ENCODE results near the gene PLCH1.

PLCH1 gene, protein sequence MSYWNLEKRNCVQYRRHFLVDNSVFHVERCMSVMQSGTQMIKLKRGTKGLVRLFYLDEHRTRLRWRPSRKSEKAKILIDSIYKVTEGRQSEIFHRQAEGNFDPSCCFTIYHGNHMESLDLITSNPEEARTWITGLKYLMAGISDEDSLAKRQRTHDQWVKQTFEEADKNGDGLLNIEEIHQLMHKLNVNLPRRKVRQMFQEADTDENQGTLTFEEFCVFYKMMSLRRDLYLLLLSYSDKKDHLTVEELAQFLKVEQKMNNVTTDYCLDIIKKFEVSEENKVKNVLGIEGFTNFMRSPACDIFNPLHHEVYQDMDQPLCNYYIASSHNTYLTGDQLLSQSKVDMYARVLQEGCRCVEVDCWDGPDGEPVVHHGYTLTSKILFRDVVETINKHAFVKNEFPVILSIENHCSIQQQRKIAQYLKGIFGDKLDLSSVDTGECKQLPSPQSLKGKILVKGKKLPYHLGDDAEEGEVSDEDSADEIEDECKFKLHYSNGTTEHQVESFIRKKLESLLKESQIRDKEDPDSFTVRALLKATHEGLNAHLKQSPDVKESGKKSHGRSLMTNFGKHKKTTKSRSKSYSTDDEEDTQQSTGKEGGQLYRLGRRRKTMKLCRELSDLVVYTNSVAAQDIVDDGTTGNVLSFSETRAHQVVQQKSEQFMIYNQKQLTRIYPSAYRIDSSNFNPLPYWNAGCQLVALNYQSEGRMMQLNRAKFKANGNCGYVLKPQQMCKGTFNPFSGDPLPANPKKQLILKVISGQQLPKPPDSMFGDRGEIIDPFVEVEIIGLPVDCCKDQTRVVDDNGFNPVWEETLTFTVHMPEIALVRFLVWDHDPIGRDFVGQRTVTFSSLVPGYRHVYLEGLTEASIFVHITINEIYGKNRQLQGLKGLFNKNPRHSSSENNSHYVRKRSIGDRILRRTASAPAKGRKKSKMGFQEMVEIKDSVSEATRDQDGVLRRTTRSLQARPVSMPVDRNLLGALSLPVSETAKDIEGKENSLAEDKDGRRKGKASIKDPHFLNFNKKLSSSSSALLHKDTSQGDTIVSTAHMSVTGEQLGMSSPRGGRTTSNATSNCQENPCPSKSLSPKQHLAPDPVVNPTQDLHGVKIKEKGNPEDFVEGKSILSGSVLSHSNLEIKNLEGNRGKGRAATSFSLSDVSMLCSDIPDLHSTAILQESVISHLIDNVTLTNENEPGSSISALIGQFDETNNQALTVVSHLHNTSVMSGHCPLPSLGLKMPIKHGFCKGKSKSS (N-terminal part only)

DNA sequence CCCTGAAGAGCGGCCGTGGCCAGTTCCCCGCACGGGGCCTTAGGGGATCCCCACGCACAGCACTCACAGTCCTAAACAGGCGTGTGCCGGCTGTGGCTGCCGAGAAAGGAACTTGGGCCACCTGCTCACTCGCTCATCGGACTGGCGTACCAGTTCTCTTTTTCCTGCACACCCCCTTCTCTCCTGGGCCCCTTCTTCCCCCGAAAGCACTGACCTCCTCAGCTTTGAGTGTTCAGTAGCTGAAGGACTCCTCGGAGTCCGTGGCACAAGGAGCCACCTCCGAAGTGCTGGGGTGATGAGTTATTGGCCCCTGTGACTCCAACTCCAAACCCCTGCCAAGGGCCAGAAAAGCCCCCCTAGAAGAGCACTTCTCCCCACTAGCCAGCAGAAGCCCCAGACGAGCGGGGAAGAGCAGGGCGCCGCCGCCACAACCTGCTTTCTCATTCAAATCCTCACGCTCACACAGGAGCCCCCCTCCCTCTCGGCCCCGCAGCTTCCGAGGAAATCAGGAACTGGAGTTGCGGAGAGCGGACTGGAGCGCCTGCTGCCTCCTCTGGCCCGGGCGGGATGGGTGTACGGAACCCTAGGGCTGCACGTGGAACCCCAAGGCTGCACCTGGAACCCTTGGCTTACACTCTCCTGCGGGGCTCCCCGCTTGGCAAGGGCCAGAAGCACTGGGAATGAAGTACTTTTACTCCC lies at the start of gene PLCH1:
Gene PLCH1 (minus strand): TSS at position 446 of the 699 bp plus-strand sequence. CDS start 40,847 bp downstream, outside the sequence.
- DNase-seq: peak; percentile 48
- ATAC-seq: peak; percentile 47

DNA sequence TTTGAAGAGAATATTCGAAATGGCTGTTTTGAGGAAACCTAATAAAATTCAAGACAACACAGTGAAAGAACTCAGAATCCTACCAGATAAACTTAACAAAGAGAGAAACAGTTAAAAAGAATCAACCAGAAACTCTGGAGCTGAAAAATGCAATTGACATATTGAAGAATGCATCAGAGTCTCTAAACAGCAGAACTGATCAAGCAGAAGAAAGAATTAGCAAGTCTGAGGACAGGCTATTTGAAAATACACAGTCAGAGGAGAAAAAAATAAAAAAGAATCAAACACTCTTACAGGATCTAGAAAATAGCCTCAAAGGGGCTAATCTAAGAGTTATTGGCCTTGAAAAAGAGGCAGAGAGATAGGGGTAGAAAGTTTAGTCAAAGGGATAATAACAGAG lies 47.7 kb upstream of the PLCH1 start:
- no peak for ATAC-seq
- no peak for DNase-seq

DNA sequence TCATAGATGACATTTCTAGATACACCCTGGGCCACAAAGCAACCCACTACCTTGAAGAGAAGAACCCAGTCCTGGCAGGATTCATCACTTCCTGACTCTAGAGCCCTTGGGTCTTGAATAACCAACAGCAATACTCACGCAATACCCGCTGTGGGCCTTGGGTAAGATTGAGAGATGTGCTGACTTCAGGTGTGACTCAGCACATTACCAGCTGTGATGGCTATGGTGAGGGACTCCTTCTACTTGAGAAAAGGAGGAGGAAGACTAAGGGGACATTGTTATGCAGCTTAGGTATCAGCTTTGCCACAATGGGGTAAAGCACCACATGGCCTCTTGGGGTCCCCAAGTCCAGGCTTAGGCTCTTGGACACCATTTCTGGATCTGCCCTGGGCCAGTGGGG lies 46.3 kb upstream of the PLCH1 start:
- ATAC-seq (no peak), DNase-seq (no peak)

DNA sequence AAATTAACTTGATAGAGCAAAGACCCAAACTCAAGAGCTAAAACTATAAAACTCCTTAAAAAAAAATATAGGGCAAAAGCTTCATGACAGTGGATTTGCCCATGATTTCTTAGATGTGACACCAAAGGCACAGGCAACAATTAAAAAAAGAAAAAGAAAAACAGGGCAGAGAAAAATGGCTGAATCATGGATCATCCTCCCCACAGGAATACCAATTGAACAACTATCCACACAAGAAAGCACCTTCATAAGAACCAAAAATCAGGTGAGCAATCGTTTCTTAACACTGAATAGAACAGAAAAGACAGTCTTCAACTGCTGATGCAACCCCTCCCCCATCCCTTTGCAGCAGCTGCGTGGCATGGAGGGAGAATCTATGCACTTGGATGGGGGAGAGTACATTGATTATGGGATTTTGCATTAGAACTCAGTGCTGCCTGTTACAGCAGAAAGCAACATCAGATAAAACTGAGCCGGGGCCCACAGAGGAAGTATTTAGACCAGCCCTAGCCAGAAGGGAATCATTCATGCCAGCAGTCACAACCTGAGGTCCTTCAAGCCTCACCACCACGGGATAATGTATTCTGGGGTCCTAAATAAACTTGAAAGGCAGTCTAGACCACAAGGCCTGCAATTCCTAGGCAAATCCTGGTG lies 45.5 kb upstream of the PLCH1 start:
- ATAC-seq (no peak), DNase-seq (no peak)

DNA sequence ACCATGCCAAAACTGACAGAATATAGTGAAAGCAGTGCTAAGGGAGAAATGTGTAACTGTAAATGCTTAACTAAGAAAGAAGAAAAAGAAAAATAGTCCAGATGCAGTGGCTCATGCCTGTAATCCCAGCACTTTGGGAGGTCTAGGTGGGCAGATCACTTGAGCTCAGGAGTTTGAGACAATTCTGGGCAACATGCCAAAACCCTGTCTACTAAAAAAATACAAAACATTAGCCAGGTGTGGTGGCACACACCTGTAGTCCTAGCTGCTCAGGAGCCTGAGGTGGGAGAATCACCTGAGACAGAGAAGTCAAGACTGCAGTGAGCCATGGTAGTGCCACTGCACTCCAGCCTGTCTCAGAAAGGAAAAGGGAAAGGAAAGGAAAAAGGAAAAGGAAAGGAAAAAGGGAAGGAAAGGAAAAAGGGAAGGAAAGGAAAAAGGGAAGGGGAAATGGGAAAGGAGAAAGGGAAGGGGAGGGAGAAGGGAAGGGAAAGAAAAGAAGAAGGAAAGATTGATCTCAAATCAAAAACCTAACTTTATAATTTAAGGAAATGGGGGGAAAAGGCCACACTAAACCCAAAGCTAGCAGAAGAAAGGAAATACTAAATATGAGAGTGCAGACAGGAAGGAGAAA lies 40.9 kb upstream of the PLCH1 start:
- ATAC-seq (no peak), DNase-seq (no peak)

DNA sequence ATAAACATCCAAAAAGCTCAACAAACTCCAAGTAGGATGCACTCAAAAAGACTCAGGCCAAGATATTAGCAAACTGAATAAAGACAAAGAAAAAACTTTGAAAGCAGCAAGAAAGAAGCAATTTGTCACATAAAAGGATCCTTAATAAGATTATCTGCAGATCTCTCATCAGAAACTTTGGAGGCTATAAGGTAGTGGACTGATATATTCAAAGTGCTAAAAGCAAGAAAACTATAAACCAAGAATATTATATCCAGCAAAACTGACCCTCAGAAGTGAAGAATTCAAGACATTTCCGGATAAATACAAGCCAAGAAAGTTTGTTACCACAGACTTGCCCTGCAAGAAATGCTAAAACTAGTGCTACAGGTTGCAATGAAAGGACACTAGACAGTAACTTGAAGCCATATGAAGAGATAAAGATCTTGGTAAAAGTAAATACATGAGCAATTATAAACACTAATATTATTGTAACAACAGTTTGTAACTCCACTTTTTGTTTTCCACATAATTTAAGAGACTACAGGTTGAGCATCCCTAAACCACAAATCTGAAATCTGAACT lies 37.6 kb upstream of the PLCH1 start:
- DNase-seq (no peak), ATAC-seq (no peak)

DNA sequence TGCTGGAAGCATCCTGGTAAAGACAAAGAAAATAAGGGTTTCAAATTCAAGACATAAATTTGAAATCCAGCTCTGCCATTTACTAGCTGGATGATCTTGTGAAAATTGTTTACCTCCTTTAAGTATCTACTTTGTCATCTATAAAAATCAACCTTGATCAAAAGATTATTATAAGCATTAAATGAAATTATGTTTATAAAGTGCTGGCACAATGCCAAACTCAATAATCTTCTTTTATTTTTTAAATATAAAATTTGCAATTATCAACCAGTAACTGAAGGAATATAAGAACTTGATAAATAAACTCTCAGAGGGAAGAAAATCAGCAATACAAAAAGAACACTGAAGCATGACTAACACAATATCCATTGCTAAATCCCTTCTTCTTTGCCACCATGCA lies 35.4 kb upstream of the PLCH1 start:
- ATAC-seq: no peak
- DNase-seq: no peak

DNA sequence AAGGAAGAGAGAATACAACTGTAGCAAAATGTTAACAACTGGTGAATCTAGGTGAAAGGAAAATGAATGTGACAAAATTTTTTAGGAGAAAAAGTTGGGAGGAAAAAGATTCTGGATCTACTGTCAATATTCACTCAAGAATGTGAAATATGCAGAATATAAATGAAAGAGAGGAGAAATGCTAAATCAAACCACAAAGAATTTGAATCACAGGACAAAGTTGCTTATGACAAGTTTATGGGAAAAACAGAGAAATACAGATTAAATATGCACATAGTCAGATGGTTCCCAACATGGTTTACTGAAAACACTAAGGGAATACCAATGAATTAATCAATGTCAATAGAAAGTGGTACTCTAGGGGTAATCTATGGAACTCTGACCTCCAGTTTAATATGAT lies 33.6 kb upstream of the PLCH1 start:
- no peak for ATAC-seq
- no peak for DNase-seq

DNA sequence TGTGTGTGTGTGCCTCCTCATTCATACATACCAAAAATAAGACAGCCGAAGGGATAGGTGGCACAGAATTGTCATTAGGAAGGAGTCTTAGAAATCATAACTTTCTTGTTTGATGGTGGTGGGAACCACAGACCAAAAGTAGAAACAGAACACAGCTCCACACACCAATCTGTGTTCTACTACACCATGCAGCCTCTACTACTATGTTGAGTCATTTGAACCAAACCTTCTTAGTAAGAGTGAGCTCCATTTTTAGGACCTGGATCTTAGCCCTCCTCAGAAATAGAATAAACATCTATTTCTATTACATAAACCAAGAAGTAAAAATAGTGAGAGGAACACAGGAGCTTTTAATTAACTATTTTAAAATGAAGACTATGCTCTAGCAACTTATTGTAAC lies 27.9 kb upstream of the PLCH1 start:
- ATAC-seq: no peak
- DNase-seq: no peak

DNA sequence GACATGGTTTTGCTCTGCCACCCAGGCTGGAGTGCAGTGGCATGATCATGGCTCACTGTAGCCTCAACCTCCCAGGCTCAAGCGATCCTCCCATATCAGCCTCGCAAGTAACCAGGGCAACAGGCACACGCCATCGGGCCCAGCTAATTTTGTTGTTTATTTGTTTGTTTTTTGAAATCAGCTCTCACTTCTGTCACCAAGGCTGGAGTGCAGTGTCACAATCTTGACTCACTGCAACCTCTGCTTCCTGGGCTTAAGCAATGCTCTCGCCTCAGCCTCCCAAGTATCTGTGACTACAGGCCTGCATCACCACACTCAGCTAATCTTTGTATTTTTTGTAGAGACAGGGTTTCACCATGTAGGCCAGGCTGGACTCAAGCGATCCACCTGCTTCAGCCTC lies 26.3 kb upstream of the PLCH1 start:
- no peak for ATAC-seq
- DNase-seq: no peak

DNA sequence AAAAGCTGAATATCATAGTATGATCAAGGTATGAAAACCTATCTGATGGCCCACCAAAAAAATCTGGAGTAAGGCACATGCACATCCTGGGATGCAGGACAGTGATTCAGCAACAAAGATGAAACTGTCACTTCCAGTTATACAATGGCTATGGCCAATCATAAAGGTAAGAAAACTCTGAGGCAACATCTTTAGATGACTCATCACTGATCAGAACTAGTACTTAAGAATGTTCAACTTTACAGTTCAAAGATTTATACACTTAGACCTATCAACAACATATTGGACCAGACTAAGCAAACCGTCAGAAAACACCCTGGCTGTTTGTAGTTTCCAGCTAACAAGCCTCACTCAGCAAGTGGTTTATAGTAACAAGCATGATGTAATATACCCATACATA lies 21.3 kb upstream of the PLCH1 start:
- ATAC-seq (no peak), DNase-seq (no peak)

DNA sequence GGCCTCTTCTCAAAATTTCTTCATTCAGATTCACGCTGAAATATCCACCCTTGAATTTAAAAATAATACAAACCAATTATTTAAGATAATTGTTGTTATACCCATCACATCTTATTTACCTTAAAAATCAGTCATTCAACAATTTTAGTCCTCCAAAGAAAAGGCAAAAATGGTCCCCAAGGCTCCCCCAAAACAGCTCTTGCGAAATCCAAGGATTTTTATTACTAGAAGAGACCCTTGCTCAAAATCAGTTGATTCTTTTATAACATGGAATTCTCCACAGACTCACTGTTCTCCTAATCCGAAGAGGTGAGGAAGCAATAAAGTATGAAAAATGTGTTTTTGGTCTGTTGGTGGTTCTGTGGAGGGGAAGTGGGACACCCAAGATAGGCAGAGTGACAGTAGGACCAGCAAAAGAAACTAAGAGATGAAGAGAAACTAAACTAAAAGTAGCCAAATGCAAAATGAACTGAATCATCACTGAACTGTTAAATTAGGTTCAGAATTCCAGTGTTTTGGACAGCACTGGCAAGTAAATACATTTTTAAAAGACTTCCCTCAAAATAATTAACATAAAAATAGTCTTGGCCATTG lies 19.1 kb upstream of the PLCH1 start:
- ATAC-seq (no peak), DNase-seq (no peak)

DNA sequence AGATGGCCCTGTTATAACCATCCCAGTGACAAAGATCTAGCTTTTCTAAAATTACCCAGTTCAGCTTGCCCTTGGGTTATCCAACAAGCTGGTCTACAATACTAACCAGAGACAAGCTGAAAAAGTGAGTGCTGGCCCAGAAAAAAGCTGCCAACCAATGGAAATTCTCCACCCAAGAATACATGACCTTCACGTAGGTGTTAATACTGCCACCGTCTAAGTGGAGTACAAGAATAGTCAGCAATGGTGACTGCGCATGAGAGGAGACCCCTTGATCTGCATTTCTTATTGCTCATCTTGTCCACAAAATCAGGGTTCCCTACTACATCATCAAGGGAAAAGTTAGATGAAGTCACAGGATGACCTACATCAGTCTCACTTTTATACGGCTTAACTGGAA lies 15.8 kb upstream of the PLCH1 start:
- DNase-seq (no peak), ATAC-seq (no peak)

DNA sequence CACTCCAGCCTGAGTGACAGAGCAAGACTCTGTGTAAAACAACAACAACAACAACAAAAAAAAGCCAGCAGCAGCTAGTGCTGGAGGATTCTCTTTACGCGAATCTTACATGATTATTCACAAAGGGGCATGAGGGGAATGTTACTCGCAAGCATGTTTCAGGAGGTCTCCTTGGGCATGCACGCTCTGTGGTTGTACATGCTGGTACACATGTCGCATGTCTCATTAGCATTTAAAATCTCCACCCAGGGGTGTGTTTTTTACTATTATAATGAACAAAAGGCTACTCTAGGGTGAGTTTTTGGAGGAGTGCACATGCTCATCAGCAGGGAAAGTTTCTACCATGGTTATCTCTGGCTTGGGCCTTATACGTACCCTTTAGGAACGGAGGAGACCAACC lies 12.7 kb upstream of the PLCH1 start:
- no peak for ATAC-seq

DNA sequence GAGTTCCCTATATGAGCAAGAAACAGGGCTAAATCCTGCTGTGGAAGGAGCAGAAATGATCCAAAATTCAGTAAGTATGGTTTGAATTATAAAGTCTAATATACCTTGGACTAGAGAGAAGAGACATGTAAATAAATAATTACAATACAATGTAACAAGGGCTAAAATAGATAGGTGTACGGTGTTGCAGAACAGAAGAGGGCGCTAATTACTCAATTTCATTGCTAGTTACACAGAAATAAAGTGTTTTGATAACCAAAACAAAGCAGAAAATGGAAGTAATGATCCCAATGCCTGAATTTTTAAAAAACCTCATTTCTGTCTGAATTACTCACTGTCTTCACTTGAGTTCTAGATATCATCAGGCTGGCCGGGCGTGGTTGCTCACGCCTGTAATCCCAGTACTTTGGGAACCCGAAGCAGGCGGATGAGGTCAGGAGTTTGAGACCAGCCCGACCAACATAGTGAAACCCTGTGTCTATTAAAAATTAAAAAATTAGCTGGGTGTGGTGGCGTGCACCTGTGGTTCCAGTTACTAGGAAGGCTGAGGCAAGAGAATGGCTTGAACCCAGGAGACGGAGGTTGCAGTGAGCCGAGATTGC lies 8.3 kb upstream of the PLCH1 start:
- DNase-seq: no peak
- ATAC-seq: no peak

More for the DNA sequence above, 12.7 kb upstream of the PLCH1 start:
- DNase-seq: no peak

DNA sequence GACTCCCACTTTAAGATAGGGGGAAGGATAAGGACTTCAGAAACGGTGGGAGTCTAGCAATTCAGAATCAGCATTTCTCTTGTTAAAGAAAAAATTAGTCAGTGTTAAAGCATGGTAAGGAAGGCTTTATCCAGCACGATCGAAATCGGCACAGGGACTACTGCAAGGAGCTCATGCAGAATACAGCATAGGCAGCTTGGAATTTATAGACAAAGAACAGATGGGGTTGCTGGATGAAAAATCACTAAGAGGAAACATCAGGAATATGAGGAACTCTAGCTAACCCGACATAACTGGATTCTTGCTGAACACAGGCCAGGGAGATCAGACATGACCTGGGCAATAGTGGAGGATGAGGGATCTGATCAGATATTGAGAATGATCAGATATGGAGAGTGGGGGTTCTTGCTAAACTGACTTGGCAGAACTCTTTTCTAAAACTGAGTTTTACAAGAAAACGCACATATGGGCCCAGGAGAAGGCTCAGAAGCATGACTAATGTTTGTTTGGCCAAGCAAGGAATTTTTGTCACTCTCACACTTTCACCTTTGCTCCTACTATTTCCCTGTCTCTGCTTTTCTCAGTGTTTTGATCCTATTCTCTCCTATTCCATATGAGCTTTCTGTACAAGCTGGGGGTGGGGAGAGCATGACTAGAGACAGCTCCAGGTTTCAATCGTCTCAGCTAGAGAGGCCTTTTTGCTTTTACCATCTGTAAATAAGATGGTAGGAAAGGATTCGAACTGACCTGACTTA lies 3.9 kb upstream of the PLCH1 start:
- ATAC-seq (no peak), DNase-seq (no peak)

DNA sequence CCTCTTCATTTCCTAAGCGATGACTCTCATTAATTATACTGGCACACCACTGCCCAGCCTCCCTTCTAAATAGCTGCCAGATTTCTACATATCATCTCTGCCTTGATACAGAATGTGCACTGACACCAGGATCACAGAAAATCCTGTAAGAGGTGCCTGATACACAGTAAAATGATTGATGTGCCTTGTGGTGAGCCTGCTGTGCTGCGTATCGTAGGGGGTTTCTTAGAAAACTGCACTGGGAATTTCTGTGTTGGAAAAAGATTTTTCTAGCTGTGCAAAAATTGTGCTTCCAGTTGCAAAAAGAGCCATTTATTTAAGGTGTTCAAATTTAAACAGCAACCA lies 3.0 kb upstream of the PLCH1 start:
- ATAC-seq (no peak), DNase-seq (no peak)

DNA sequence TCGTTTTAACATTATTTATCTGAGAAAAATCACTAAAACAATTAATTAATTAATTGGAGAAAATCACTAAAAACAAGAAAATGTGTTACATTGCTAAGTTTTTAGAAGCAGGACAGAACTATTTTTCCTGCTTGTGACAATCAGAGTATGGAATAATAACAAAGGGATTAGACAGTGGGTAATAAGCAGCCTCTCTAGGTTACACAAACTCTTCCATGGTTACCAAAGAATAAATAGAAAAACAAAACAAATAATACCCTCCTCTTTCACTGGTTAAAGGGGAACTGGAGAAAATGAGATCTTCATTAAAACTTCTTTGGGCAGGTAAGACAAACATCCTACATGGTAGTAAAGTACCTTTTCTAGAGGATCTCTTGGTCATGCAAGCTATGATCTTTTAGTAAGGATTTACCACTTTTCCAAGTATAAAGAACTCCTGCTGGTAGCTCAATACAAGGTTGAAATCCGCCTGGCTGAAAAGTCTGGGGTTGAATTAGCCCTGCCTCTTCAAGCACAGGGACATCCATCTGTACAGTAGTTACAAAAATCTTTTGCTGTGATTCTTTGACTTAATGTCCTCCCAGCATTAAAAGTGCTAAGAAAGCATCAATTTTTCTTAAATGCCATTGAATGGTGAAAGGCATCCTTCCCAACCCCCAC lies 2.5 kb upstream of the PLCH1 start:
- no peak for ATAC-seq
- DNase-seq: no peak

DNA sequence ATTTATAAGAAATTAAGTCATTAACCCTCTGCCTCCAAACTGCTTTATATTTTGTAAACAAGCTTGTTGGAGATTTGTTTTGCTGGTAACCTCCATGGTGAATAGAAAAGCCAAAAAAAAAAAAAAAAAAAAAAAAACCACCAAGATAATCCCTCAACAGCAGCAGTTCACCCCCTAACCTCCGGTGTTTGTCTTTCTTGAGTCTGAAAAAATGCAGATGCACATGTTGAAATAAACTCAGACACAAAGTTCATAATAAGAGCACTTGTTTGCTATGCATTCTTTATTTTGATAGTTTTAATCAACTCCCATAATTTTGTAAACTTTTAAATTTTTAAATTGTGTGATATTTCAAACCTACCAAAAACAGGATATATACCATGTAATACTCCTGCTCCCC lies 1.8 kb upstream of the PLCH1 start:
- ATAC-seq (no peak), DNase-seq (no peak)
